Thyroid gland (tissue), 4 donors: ENCODE measurements around the gene KLF13. TPM values are rescaled to one million over a fixed set of nuclear protein-coding genes. Genes with fewer than 3 reads are reported as not detected.

ENCODE experiments used
- DNase-seq, 2 donors: peaks; one replicate each; pipeline ENCODE4 v3.0.0-alpha.2; 2019
- H3K27ac ChIP-seq, 3 donors: fragments of 200-600 bp; sonication (generic); 1 replicate in 2 of 3; 2 replicates in 1 of 3; pipeline ENCODE4 v1.5.1; 2016 to 2019; ENCODE audit warnings: mild to moderate bottlenecking in 1 of 3, moderate library complexity in 1 of 3
- H3K27me3 ChIP-seq: fragments of 200-600 bp; sonication (generic); one replicate; pipeline ENCODE4 v1.5.1; 2019
- H3K36me3 ChIP-seq, 2 donors: fragments of 200-600 bp; sonication (generic); one replicate each; pipeline ENCODE4 v1.5.1; 2016 to 2019
- H3K4me1 ChIP-seq, 2 donors: fragments of 200-600 bp; sonication (generic); one replicate each; pipeline ENCODE4 v1.5.1; 2017 to 2019
- H3K4me3 ChIP-seq, 3 donors: fragments of 200-600 bp; sonication (generic); replicated peaks in 1 of 3; 1 replicate in 2 of 3; 2 replicates in 1 of 3; pipeline ENCODE4 v1.5.1; 2016; ENCODE audit warnings: mild to moderate bottlenecking in 1 of 3
- H3K9me3 ChIP-seq: fragments of 200-600 bp; sonication (generic); one replicate; pipeline ENCODE4 v1.5.1; 2017
- POLR2A ChIP-seq, 2 donors: fragments of 450-650 bp; IDR thresholded peaks; one replicate each; pipeline ENCODE4 v1.6.1; 2017; ENCODE audit warnings: antibody characterized with exemption in 2 of 2, mild to moderate bottlenecking in 2 of 2, moderate library complexity in 1 of 2
- WGBS, 2 donors: methylation state at CpG; one replicate each; pipeline ENCODE4 v1.1.5; 2017; 5-methylcytosine and 5-hydroxymethylcytosine counted together
- intact Hi-C: fragments of 100-400 bp; cut with DNase I; formaldehyde crosslinking; loops from one replicate; pipeline ENCODE4 v1.15.1; 2023
- total RNA-seq, 4 donors: library from RNA; depleted of rRNA; stranded (reverse); fragments of >200 nt; gene quantifications; one replicate each; pipeline ENCODE4 v1.2.3, GENCODE V29; 2016
- TF ChIP-seq, protein P1 (sequence below), 6 experiments: fragments of 200-600 bp in 3 of 6; fragments of 450-650 bp in 3 of 6; sonication (generic) in 3 of 6; IDR thresholded peaks; one replicate each; pipeline ENCODE4 v1.5.1; 2016 to 2019; ENCODE audit warnings: antibody characterized with exemption in 6 of 6, mild to moderate bottlenecking in 2 of 6, inconsistent platforms in 1 of 6, moderate library complexity in 1 of 6

KLF13 gene
- total RNA-seq, 4 donors from 2014 or later: 84.0 to 117 (median 97.6) TPM

DNA sequence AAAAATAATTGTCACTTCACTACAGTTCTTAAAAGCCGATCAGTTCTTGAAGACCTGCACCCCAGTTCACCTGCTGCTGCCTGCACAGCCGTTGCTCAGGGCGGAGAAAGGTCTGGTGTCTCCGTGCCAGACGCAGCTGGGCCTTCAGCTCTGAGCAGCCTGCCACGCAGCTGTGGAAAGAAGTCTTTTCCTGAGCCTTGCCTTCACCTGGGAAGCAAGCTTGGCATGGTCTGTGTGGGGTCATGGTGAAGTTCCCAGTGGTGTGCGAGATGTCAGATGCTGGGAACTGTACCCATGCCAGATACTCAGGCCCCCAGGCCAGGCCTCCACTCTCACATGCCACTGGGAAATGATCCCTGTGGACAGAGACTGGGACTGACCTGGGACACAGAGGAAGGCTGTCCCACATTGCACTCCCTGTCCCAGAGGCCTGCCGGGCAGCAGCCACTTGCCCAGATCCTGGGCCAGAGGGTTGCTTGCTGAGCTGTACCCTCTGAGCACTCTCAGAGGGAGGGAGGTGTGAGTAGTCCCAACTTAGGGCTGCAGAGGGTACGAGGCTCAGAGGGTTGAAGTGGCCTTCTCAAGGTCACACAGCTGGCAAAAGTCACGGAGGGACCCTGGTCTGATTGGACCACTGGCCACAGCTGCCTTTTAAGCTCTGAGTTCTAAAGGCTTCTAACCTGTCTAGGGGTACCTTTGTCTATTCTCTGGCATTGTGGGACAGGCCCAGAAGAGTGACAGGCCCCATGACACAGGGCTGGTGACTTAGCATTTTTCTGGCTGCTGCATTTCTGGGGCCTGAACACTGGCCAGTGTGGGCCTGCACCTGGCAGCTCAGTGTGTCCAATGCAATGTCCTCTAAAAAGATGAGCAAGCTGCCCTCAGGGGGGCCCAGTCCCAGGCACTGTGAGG is 55.4 kb downstream of the KLF13 start:
- H3K4me1 ChIP-seq: peaks cover 9 to 29% of the 10 kb centered on the region in 2 donors
- H3K9me3 ChIP-seq: no peaks in the 10 kb centered on the region
- 92 to 99% methylated on average over 7 to 9 of the region's 10 CpGs for WGBS, 2 donors
- DNase-seq: no peak
- H3K36me3 ChIP-seq: peaks cover 6 to 12% of the 10 kb centered on the region in 2 donors
- no peaks in the 10 kb centered on the region for H3K27me3 ChIP-seq
- H3K4me3 ChIP-seq: no peak overlapping the region
- no peak overlapping the region for H3K27ac ChIP-seq
- intact Hi-C loops: loop anchor here (5.0 kb wide), 1 partner anchor 50 kb away; no protein-coding TSS in a partner anchor
- TF ChIP-seq POLR2A (IDR thresholded peaks at IDR 0.05): no peak
- TF ChIP-seq, protein P1, sequence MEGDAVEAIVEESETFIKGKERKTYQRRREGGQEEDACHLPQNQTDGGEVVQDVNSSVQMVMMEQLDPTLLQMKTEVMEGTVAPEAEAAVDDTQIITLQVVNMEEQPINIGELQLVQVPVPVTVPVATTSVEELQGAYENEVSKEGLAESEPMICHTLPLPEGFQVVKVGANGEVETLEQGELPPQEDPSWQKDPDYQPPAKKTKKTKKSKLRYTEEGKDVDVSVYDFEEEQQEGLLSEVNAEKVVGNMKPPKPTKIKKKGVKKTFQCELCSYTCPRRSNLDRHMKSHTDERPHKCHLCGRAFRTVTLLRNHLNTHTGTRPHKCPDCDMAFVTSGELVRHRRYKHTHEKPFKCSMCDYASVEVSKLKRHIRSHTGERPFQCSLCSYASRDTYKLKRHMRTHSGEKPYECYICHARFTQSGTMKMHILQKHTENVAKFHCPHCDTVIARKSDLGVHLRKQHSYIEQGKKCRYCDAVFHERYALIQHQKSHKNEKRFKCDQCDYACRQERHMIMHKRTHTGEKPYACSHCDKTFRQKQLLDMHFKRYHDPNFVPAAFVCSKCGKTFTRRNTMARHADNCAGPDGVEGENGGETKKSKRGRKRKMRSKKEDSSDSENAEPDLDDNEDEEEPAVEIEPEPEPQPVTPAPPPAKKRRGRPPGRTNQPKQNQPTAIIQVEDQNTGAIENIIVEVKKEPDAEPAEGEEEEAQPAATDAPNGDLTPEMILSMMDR (IDR thresholded peaks at IDR 0.05): no peak

DNA sequence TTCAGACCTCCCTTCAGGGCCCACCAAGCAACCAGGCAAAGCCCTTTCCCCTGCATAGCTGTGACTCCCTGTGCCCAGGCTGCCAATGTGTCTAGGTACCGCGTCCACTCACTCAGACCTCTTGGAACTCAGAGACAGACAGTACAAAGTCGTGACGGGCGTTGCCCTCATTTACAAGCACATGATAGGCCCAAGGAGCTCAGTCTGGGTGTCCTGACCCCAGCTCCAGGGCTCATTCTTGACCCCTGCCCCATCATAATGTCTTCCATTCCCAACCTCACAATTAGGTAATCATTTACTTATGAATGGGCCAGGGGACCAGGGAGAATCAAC is 56.0 kb downstream of the KLF13 start:
- H3K4me1 ChIP-seq: peaks cover 9 to 28% of the 10 kb centered on the region in 2 donors
- intact Hi-C loops: loop anchor here (5.0 kb wide), 1 partner anchor 50 kb away; no protein-coding TSS in a partner anchor
- no peaks in the 10 kb centered on the region for H3K27me3 ChIP-seq
- no peak for TF ChIP-seq POLR2A (IDR thresholded peaks at IDR 0.05)
- TF ChIP-seq, protein P1 (IDR thresholded peaks at IDR 0.05): no peak
- H3K36me3 ChIP-seq: peaks cover 6 to 12% of the 10 kb centered on the region in 2 donors
- 85 to 90% methylated on average over 4 to 5 of the region's 5 CpGs for WGBS, 2 donors
- no peak overlapping the region for H3K27ac ChIP-seq
- H3K4me3 ChIP-seq: no peak overlapping the region
- no peaks in the 10 kb centered on the region for H3K9me3 ChIP-seq
- no peak for DNase-seq

DNA sequence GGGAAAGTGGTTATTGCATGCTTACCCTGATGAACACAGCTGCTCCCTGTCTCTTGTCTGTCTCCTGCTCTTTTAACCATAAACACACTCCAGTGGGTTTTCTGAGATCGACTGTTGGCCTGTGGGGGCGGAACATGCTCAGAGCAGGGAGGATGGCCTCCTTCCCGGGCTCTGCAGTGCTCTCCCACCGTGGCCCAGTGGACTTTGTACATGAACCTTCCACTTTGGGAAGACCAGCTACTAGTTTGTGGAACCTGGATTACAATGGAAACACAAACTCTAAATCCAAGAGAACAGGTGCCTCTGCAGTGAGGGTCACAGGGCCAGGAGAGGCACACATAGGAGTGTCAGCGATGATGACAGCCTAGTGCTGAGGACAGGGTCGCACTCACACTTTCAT is 56.5 kb downstream of the KLF13 start:
- Histone ChIP-seq H3K4me1 (peaks cover 13 to 31% of the 10 kb centered on the region in 2 donors), H3K4me3 (no peak overlapping the region), H3K27ac (no peak overlapping the region), H3K36me3 (peaks cover 6 to 12% of the 10 kb centered on the region in 2 donors), H3K9me3 (no peaks in the 10 kb centered on the region), H3K27me3 (no peaks in the 10 kb centered on the region)
- no peak for TF ChIP-seq POLR2A (IDR thresholded peaks at IDR 0.05)
- TF ChIP-seq, protein P1 (IDR thresholded peaks at IDR 0.05): no peak
- 84 to 87% methylated on average over 6 of the region's 6 CpGs for WGBS, 2 donors
- no peak for DNase-seq
- intact Hi-C loops: loop anchor here (5.0 kb wide), 1 partner anchor 49 kb away; no protein-coding TSS in a partner anchor

DNA sequence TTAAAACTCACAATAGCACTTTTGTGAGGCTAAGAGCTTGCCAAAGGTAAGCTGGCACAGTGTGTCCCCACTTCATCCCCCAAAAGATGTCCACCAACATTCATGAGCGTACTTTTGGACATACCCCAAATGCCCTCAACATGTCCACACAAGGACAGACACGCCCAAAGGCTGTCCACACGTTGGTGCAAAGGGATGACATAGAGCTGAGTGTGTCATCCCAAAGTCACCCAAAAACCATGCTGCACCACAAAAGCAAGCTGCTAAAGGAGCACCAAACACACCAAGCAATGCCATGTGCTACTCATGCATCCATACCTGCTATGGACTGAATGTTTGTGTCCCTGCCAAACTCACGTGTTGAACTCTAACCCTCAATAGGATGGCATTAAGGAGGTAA is 57.9 kb downstream of the KLF13 start:
- no peaks in the 10 kb centered on the region for H3K9me3 ChIP-seq
- WGBS, 2 donors: 85% methylated on average over 4 of the region's 4 CpGs
- peaks cover 9 to 23% of the 10 kb centered on the region in 2 donors for H3K4me1 ChIP-seq
- no peaks in the 10 kb centered on the region for H3K27me3 ChIP-seq
- no peak overlapping the region for H3K27ac ChIP-seq
- intact Hi-C loops: loop anchor here (5.0 kb wide), 1 partner anchor 48 kb away; no protein-coding TSS in a partner anchor
- no peak overlapping the region for H3K4me3 ChIP-seq
- no peak for TF ChIP-seq POLR2A (IDR thresholded peaks at IDR 0.05)
- TF ChIP-seq, protein P1 (IDR thresholded peaks at IDR 0.05): no peak
- peaks cover 0 to 4% of the 10 kb centered on the region in 2 donors for H3K36me3 ChIP-seq
- no peak for DNase-seq

DNA sequence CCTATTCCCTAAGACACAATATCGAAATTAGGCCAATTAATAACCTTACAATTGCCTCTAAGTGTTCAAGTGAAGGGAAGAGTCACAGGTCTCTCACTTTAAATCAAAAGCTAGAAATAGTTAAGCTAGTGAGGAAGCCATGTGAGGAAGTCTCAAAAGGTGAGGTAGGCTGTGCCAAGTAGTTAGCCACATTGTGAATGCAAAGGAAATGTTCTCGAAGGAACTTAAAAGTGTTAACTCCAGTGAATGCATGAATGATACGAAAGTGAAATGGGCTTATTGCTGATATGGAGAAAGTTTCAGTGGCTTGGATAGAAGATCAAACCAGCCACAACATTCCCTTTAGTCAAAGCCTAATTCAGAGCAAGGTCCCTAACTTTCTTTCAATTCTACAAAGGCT is 59.1 kb downstream of the KLF13 start:
- intact Hi-C loops: no loop called here
- no peak for DNase-seq
- H3K36me3 ChIP-seq: peaks cover 0 to 4% of the 10 kb centered on the region in 2 donors
- no peak overlapping the region for H3K4me3 ChIP-seq
- no peaks in the 10 kb centered on the region for H3K9me3 ChIP-seq
- WGBS, 2 donors: 80 to 90% methylated on average over 3 of the region's 3 CpGs
- H3K27me3 ChIP-seq: no peaks in the 10 kb centered on the region
- no peak overlapping the region for H3K27ac ChIP-seq
- no peak for TF ChIP-seq POLR2A (IDR thresholded peaks at IDR 0.05)
- TF ChIP-seq, protein P1 (IDR thresholded peaks at IDR 0.05): no peak
- peaks cover 9 to 11% of the 10 kb centered on the region in 2 donors for H3K4me1 ChIP-seq
